Measurements from ENCODE around the gene KLHL13. TPM values are rescaled to one million over a fixed set of nuclear protein-coding genes. Genes with fewer than 3 reads are reported as not detected.
"Not testable (repeated sequence)": the region's sequence is repeated elsewhere in the genome, so short reads cannot be mapped to it uniquely, and the experiment has no call there.

The KLHL13 gene
- total and polyA plus RNA-seq, 2 experiments from 2014 or later = 0.43 TPM; not detected in 1

DNA sequence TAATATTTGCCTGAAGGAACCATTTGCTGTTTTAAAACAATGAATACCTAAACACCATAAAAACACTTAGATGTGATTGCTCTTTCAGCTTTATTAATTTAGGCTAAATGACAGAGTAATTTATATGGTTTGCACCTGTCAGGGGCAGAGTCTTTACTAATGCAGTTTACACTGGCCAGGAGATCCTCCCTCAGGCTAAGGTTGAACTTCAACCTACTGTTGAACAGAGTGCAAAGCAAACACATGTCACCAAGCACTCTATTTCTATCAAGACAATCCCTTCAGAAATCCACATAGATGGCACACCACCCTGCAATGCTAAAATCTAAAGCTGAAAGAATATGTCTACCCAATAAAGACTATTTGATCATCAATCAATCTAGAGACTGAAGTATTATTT lies 147.3 kb downstream of the KLHL13 start:
- no peak for DNase-seq
- H3K4me3 ChIP-seq = no peak overlapping the region
- H3K9ac ChIP-seq = no peak overlapping the region
- H3K9me2 ChIP-seq (ENCODE audit: insufficient read depth) = no peaks in the 10 kb centered on the region
- no peaks in the 10 kb centered on the region for H3K36me3 ChIP-seq (ENCODE audit: low read depth)
- no peaks in the 10 kb centered on the region for H3K9me3 ChIP-seq (ENCODE audit: low read depth)
- H3K79me2 ChIP-seq (ENCODE audit: insufficient read depth) = no peaks in the 10 kb centered on the region
- H3K4me2 ChIP-seq (ENCODE audit: unreplicated experiment) = no peak overlapping the region
- no peak overlapping the region for H3K27ac ChIP-seq
- no peaks in the 10 kb centered on the region for H3K27me3 ChIP-seq (replicated peaks; ENCODE audit: insufficient read depth)
- no peak overlapping the region for H2AFZ ChIP-seq
- no peaks in the 10 kb centered on the region for H4K20me1 ChIP-seq (ENCODE audit: insufficient read depth)
- H3K4me1 ChIP-seq (ENCODE audit: insufficient read depth) = no peaks in the 10 kb centered on the region
- H3F3A ChIP-seq (ENCODE audit: insufficient read depth) = no peaks in the 10 kb centered on the region
- in situ Hi-C loops (cut with MboI) = no loop called here
- TF ChIP-seq EZH2phosphoT487 (IDR thresholded peaks at IDR 0.05; ENCODE audit: insufficient read depth, low read depth) (no peak), EZH2 (IDR thresholded peaks at IDR 0.05; ENCODE audit: insufficient read depth, poor library complexity, severe bottlenecking) (no peak)

DNA sequence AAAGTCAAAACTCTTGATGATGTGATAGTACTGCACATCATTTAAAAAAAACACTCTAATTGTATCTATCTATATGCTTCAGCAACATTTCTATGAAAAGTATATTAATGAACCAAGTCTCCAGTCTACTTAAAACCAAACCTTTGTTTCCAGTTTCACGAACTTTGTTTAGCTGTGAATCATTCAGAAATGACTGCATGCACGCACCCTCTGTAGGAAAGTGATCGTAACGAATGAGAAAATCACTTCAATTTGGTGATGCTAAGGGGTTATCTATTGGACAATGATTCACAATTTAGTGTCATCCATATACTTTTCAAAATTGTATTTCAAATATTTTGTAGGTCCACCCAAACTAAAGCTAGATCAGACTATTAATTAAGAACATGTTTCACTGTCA lies 157.6 kb downstream of the KLHL13 start:
- no peaks in the 10 kb centered on the region for H3K79me2 ChIP-seq (ENCODE audit: insufficient read depth)
- no peaks in the 10 kb centered on the region for H4K20me1 ChIP-seq (ENCODE audit: insufficient read depth)
- no peaks in the 10 kb centered on the region for H3K36me3 ChIP-seq (ENCODE audit: low read depth)
- H3K4me3 ChIP-seq = no peak overlapping the region
- no peaks in the 10 kb centered on the region for H3K9me2 ChIP-seq (ENCODE audit: insufficient read depth)
- H3K4me2 ChIP-seq (ENCODE audit: unreplicated experiment) = no peak overlapping the region
- H3K27me3 ChIP-seq (replicated peaks; ENCODE audit: insufficient read depth) = no peaks in the 10 kb centered on the region
- H2AFZ ChIP-seq = no peak overlapping the region
- H3K9me3 ChIP-seq (ENCODE audit: low read depth) = no peaks in the 10 kb centered on the region
- no peaks in the 10 kb centered on the region for H3K4me1 ChIP-seq (ENCODE audit: insufficient read depth)
- H3K27ac ChIP-seq = no peak overlapping the region
- 59 to 63% methylated on average over 4 of the region's 4 CpGs for WGBS, 2 experiments (ENCODE audit: low coverage in 1 of 2, low lambda C conversion rate in 2 of 2, missing lambda C conversion rate in 2 of 2)
- H3K9ac ChIP-seq = no peak overlapping the region
- in situ Hi-C loops (cut with MboI) = no loop called here
- TF ChIP-seq EZH2phosphoT487 (IDR thresholded peaks at IDR 0.05; ENCODE audit: insufficient read depth, low read depth) = no peak
- no peak for TF ChIP-seq EZH2 (IDR thresholded peaks at IDR 0.05; ENCODE audit: insufficient read depth, poor library complexity, severe bottlenecking)
- DNase-seq = no peak
- H3F3A ChIP-seq (ENCODE audit: insufficient read depth) = no peaks in the 10 kb centered on the region

DNA sequence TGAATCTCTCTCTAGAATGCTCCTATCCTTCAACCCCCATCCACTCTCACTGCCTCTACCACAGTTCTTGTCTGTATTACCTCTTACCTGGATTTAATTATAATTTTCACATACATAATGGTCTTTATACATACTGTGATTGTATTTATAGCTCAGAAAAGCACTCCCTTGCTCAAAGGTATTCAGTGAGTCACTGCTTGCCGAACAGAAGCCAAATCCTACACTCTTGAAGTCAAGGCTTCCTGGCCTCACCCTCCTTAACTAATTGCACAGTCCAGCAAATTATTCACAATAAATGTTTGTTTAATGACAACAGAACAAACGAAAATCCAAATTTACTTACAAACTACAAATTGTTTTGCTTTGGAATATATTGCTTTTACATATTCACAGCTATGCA lies 159.5 kb downstream of the KLHL13 start:
- H3K27ac ChIP-seq = no peak overlapping the region
- H2AFZ ChIP-seq = no peak overlapping the region
- WGBS, 2 experiments (ENCODE audit: low coverage in 1 of 2, low lambda C conversion rate in 2 of 2, missing lambda C conversion rate in 2 of 2) = 20 to 36% methylated on average over 2 of the region's 2 CpGs
- no peaks in the 10 kb centered on the region for H3K27me3 ChIP-seq (replicated peaks; ENCODE audit: insufficient read depth)
- H3K36me3 ChIP-seq (ENCODE audit: low read depth) = no peaks in the 10 kb centered on the region
- no peak overlapping the region for H3K9ac ChIP-seq
- no peaks in the 10 kb centered on the region for H3K79me2 ChIP-seq (ENCODE audit: insufficient read depth)
- no peaks in the 10 kb centered on the region for H3K9me2 ChIP-seq (ENCODE audit: insufficient read depth)
- no peak for TF ChIP-seq EZH2phosphoT487 (IDR thresholded peaks at IDR 0.05; ENCODE audit: insufficient read depth, low read depth)
- TF ChIP-seq EZH2 (IDR thresholded peaks at IDR 0.05; ENCODE audit: insufficient read depth, poor library complexity, severe bottlenecking) = no peak
- no peak overlapping the region for H3K4me2 ChIP-seq (ENCODE audit: unreplicated experiment)
- H4K20me1 ChIP-seq (ENCODE audit: insufficient read depth) = no peaks in the 10 kb centered on the region
- H3K9me3 ChIP-seq (ENCODE audit: low read depth) = no peaks in the 10 kb centered on the region
- no peak for DNase-seq
- H3F3A ChIP-seq (ENCODE audit: insufficient read depth) = no peaks in the 10 kb centered on the region
- no peak overlapping the region for H3K4me3 ChIP-seq
- in situ Hi-C loops (cut with MboI) = no loop called here
- H3K4me1 ChIP-seq (ENCODE audit: insufficient read depth) = no peaks in the 10 kb centered on the region

DNA sequence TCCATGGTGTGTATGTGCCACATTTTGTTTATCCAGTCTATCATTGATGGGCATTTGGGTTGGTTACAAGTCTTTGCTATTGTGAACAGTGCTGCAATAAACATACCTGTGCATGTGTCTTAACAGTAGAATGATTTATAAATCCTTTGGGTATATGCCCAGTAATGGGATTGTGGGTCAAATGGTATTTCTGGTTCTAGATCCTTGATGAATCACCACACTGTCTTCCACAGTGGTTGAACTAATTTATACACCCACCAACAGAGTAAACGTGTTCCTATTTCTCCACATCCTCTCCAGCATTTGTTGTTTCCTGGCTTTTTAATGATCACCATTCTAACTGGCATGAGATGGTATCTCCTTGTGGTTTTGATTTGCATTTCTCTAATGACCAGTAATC lies 177.3 kb downstream of the KLHL13 start:
- H3K27ac ChIP-seq; H4K20me1 ChIP-seq (ENCODE audit: insufficient read depth); H3K9ac ChIP-seq; H3K4me3 ChIP-seq; H3K4me2 ChIP-seq (ENCODE audit: unreplicated experiment); H3K9me3 ChIP-seq (ENCODE audit: low read depth); H3F3A ChIP-seq (ENCODE audit: insufficient read depth); H2AFZ ChIP-seq; H3K9me2 ChIP-seq (ENCODE audit: insufficient read depth); DNase-seq; H3K36me3 ChIP-seq (ENCODE audit: low read depth); in situ Hi-C loops (cut with MboI); H3K79me2 ChIP-seq (ENCODE audit: insufficient read depth); H3K4me1 ChIP-seq (ENCODE audit: insufficient read depth); H3K27me3 ChIP-seq (replicated peaks; ENCODE audit: insufficient read depth): not testable (repeated sequence)
- 25 to 38% methylated on average over 1 of the region's 1 CpG for WGBS, 2 experiments (ENCODE audit: low coverage in 1 of 2, low lambda C conversion rate in 2 of 2, missing lambda C conversion rate in 2 of 2)

DNA sequence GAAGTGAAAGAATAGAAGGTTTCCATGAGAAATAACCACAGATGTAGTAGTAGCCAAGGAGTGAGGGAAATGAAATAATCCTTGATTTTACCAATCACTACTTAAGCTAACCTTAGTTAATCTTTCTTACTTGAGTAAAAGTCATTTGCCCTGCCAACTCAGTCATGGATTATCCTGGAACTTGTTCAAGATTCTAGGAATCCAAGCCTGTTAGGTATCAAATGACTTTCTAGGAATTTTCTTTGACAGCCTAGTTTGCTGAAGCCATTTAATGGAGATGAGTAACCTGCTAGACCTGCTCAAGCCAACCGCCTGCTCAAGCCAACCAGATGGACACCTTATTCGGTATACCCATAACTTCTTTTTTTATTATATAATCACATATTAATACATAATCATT lies 180.5 kb downstream of the KLHL13 start:
- H3K9me3 ChIP-seq (ENCODE audit: low read depth) = no peaks in the 10 kb centered on the region
- no peaks in the 10 kb centered on the region for H3K79me2 ChIP-seq (ENCODE audit: insufficient read depth)
- H3K4me1 ChIP-seq (ENCODE audit: insufficient read depth) = no peaks in the 10 kb centered on the region
- H4K20me1 ChIP-seq (ENCODE audit: insufficient read depth) = no peaks in the 10 kb centered on the region
- DNase-seq = no peak
- H3K27ac ChIP-seq = no peak overlapping the region
- H3K9ac ChIP-seq = no peak overlapping the region
- TF ChIP-seq EZH2 (IDR thresholded peaks at IDR 0.05; ENCODE audit: insufficient read depth, poor library complexity, severe bottlenecking) (no peak), EZH2phosphoT487 (IDR thresholded peaks at IDR 0.05; ENCODE audit: insufficient read depth, low read depth) (no peak)
- 37 to 40% methylated on average over 2 of the region's 2 CpGs for WGBS, 2 experiments (ENCODE audit: low coverage in 1 of 2, low lambda C conversion rate in 2 of 2, missing lambda C conversion rate in 2 of 2)
- no peaks in the 10 kb centered on the region for H3K27me3 ChIP-seq (replicated peaks; ENCODE audit: insufficient read depth)
- no peak overlapping the region for H3K4me3 ChIP-seq
- H3K36me3 ChIP-seq (ENCODE audit: low read depth) = no peaks in the 10 kb centered on the region
- no peaks in the 10 kb centered on the region for H3K9me2 ChIP-seq (ENCODE audit: insufficient read depth)
- no peak overlapping the region for H3K4me2 ChIP-seq (ENCODE audit: unreplicated experiment)
- no peaks in the 10 kb centered on the region for H3F3A ChIP-seq (ENCODE audit: insufficient read depth)
- H2AFZ ChIP-seq = no peak overlapping the region
- in situ Hi-C loops (cut with MboI) = no loop called here

DNA sequence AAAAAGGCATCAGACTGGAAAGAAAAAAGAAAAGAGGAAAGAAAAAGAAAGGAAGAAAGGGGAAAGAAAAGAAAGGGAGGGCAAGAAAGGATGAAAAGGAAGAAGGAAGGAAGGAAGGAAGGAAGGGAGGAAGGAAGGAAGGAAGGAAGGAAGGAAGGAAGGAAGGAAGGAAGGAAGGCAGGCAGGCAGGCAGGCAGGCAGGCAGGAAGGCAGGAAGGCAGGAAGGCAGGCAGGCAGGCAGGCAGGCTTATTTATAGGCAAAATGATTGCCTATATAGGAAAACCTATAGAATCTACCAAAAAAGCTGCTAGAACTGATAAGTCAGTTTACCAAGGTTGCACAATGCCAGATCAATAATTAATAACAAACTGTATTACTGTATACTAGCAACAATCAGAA lies 186.5 kb downstream of the KLHL13 start:
- DNase-seq; H3K4me2 ChIP-seq (ENCODE audit: unreplicated experiment); H3K27ac ChIP-seq; H2AFZ ChIP-seq; H3K9me3 ChIP-seq (ENCODE audit: low read depth); H3K36me3 ChIP-seq (ENCODE audit: low read depth); H3K27me3 ChIP-seq (replicated peaks; ENCODE audit: insufficient read depth); H3K9ac ChIP-seq; H3K79me2 ChIP-seq (ENCODE audit: insufficient read depth); H3K9me2 ChIP-seq (ENCODE audit: insufficient read depth); in situ Hi-C loops (cut with MboI); H3F3A ChIP-seq (ENCODE audit: insufficient read depth); H4K20me1 ChIP-seq (ENCODE audit: insufficient read depth); H3K4me1 ChIP-seq (ENCODE audit: insufficient read depth); H3K4me3 ChIP-seq: not testable (repeated sequence)
